ENCODE data around the gene PLA2G4A.

Gene PLA2G4A

GRCh38 chr1:186927884-186928283 lies 99.1 kb downstream of the PLA2G4A start:
- no peak for DNase-seq

DNA sequence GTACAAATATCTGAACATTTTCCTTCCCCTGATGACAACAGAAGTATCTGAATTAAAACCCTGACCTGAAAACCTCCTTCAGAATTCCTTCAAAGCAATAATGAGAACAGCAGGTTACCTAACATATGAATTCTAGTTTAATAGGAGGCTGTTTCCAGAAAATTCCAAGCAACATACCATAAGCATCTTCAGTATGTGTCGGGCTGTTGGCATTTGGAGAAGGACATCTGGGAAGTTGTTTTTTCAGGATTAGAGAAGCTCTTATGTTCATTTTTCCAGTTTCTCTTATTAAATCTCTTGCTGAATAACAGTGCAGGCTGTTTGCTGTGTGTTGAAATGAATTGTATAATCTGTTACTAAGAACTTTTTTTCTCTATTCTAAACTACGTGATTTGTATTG lies 101.5 kb downstream of the PLA2G4A start:
- DNase-seq = no peak

DNA sequence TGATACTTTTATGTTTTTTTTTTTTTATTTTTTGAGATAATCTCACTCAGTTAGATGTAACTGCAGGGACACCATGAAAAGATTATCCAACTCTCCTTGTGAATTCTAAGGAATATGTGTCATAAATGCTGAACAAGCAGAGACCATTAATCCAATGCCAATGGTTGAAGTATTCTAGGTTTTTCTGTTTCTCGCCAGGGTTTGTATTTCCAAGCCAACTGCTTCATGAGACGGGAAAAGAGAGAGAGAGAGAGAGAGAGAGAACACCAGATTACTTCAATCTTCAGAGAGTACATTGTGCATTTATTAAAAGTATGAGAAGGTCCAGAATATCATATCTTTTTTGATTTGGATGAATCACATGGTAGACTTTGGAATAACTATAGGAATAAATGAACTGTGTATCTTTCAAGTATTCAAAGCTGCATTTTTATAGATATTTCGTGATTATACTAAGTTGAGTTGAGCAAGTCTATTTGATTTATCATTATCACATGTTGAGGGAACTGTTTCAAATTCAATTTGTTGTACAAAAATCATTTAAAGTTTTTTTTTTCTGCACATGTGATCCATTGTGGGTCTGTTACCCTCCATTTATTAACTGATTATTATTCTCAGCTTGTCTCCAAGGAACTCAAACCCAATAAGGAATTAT lies 108.4 kb downstream of the PLA2G4A start:
- no peak for DNase-seq

GRCh38 chr1:186943891-186944686 lies 115.3 kb downstream of the PLA2G4A start:
- DNase-seq = no peak

DNA sequence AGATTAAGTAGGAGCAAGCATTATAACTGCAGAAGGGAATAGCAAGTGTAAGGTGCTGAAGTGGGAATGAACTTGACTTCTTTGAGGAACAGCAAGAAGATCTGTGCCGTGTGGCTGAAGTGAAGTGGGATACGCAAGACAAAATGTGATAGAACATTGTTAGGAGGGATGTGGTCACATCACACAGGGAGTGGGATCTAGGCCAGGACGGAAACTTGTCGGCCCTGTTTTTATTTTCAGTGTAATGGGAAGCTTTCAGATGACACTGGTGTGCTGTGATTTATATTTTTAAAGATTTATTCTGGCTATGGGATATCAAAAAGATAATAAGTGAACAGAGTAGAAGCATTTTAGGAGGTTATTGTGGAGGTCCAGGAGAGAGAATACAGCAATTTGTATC lies 116.4 kb downstream of the PLA2G4A start:
- DNase-seq = no peak

GRCh38 chr1:186948535-186948934 lies 119.8 kb downstream of the PLA2G4A start:
- no peak for DNase-seq

- no peak for DNase-seq
Observed at GRCh38 chr1:186949173-186949572, 120.4 kb downstream of the PLA2G4A start.

DNA sequence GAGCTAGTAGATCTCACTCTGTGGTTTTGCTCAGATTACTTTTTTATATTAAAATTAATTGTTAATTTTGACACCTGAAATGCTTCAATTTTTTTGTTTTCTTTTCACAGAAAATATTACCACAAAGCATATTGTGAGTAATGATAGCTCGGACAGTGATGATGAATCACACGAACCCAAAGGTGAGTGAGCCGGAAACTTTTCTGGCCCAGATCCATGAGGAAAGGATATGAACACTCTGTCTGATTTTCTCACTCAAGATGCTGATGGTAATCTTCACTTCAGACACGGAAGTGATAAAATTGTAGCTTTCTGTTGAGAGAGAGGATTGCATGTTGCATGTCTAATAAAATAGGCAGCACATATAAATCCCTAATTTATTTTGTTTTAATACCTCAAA lies 121.8 kb downstream of the PLA2G4A start:
- DNase-seq = no peak

DNA sequence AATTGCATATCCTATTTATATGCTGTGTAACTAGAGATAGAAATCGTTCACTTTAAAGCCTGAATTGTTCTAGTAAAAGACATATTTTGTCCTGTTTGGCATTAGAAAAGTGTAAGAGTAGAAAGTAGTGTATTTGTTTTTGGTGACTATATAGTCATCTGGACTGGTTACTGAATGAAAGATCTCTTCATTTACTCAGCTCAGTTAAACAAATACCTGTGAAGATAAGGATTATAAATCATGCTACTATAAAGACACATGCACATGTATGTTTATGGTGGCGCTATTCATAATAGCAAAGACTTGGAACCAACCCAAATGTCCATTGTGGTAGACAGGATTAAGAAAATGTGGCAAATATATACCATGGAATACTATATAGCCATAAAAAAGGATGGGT lies 125.1 kb downstream of the PLA2G4A start:
- DNase-seq = no peak

DNA sequence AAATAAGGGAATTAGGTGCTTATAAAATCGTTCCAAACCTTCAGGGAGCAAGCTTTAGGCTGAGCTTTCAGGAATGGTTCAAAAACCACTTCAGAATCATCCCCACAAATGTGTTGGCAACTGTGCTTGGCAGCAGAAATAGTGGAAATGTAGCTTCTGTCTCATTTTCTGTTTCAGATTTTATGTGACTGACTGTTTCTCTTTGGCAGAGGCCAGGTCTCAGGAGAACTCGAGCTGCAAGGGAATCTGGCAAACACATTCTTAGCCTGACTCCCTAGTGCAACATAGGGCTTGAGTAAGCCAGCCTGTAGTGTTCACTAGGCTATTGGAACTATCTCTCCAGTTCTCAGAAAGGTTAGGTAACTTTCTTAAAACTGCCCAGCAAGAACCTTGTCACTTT lies 128.6 kb downstream of the PLA2G4A start:
- DNase-seq = no peak

DNA sequence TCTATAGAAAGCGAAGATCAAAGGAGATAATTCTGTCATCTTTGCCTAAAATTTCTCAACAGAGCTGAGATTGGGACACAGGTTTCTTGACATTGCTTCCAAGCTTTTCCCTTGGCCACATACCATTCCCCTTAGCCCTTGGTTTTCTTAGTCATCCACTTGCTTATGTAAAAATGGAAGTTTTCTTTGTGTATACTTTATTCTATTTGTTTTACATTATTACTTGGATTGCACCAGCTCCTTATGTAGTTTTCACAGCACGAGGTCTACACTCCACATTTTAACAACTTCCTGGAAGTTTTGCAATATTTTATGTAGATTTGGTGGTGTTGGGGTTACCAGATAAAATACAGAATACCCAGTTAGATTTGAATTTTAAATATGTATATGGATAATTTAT lies 129.8 kb downstream of the PLA2G4A start:
- no peak for DNase-seq

GRCh38 chr1:186960861-186961260 lies 132.1 kb downstream of the PLA2G4A start:
- DNase-seq = no peak

DNA sequence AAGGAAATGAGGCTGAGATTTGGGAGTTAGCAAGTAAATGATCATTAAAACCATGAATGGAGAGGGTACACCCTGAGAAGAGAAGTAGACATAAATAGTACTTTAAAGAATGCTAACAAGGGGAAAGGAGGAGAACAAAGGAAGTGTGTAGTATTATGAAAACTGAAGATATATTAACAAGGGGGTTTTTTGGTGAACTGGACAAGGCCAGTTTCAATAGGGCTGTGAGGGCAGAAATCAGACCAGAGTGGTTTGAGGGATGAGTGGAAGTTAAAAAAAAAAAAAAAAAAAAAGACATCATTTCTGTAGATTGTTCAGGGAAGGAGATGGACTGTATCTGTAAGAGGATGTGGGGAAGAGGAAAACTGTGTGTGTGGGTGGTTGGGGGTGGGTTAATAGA lies 137.1 kb downstream of the PLA2G4A start:
- DNase-seq = no peak

- no peak for DNase-seq
Observed at GRCh38 chr1:186966456-186966855, 137.7 kb downstream of the PLA2G4A start.

GRCh38 chr1:186967656-186968394 lies 139.1 kb downstream of the PLA2G4A start:
- no peak for DNase-seq

- no peak for DNase-seq
Observed at GRCh38 chr1:186974774-186975181, 146.0 kb downstream of the PLA2G4A start.

DNA sequence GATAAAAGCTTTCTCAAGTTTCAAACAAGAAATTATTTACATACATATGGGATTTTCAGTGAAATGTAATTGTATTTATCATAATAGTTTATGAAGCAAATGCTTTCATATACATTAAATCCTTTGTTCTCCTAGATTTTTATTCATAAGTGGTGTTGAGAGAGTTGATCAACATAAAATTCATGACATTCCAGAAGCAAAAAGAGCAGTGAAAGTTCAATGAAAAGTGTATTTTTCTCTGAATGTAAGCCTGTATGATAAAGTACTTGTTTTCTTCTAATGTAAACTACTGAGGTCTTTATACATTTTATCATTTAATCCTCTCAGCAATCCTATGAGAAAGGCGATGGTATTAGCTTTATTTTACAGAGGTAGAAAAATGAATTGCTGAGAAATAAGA lies 146.5 kb downstream of the PLA2G4A start:
- DNase-seq = no peak

GRCh38 chr1:186976700-186977099 lies 148.0 kb downstream of the PLA2G4A start:
- no peak for DNase-seq

- DNase-seq = no peak
Observed at GRCh38 chr1:186977266-186977957, 148.7 kb downstream of the PLA2G4A start.

GRCh38 chr1:186978596-186979556 lies 150.1 kb downstream of the PLA2G4A start:
- DNase-seq = no peak

GRCh38 chr1:186980400-186980799 lies 151.7 kb downstream of the PLA2G4A start:
- DNase-seq = no peak

DNA sequence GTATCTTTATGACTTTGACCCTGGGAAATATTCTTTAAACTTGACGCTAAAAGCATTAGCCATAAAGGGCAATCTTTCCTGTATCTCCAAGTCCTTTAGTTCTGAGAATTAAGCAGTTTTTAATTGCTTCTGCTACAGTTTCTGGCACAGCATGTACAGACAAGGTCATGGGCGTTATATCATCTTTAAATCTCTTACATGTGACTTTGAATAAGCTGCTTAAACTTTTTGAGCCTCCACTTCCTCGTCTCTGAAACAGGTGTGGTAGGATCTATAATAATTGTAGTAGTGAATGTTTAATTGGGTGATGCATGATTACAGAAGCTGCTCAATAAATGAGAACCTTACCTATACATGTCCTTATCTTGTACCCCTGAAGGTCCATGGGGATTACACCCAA lies 153.4 kb downstream of the PLA2G4A start:
- no peak for DNase-seq

Measured in activated CD4-positive, CD25-positive, alpha-beta regulatory T cell (primary cell).